ENCODE data around the gene ZBTB32. TPM values are rescaled to one million over a fixed set of nuclear protein-coding genes. Genes with fewer than 3 reads are reported as not detected.

The ZBTB32 gene
- total RNA-seq, 1 experiment from 2014 or later, result not detected

DNA sequence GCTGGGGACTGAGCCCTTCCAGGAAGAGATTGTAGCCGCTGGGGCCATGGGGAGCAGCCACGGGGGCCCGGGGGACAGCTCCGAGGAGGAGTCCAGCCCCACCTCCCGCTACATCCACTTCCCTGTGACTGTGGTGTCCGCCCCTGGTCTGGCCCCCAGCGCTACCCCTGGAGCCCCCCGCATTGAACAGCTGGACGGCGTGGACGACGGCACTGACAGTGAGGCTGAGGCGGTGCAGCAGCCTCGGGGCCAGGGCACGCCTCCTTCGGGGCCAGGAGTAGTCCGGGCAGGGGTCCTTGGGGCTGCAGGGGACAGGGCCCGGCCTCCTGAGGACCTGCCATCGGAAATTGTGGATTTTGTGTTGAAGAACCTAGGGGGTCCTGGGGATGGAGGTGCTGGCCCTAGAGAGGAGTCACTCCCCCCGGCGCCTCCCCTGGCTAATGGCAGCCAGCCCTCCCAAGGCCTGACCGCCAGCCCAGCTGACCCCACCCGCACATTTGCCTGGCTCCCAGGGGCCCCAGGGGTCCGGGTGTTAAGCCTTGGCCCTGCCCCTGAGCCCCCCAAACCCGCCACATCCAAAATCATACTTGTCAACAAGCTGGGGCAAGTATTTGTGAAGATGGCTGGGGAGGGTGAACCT lies 28.3 kb downstream of the ZBTB32 start:
- H4K20me1 ChIP-seq (ENCODE audit: insufficient read depth), result no peaks in the 10 kb centered on the region
- no peaks in the 10 kb centered on the region for H3K27me3 ChIP-seq (ENCODE audit: insufficient read depth, low read length)
- no peak overlapping the region for H3K9ac ChIP-seq (ENCODE audit: low read length)
- no TSS peak for BruUV-seq (replicated peaks)
- intact Hi-C loops (cut with micrococcal nuclease), result no loop called here
- H3K4me1 ChIP-seq (ENCODE audit: control insufficient read depth in 1 of 2, insufficient read depth in 2 of 2, low read length in 2 of 2), result no peaks in the 10 kb centered on the region
- H3K4me2 ChIP-seq (ENCODE audit: low read length), result no peak overlapping the region
- DNase-seq (ENCODE audit: low read depth, low spot score) (no peak), ATAC-seq (no peak)
- H3K79me2 ChIP-seq (ENCODE audit: insufficient read depth, low read length), result no peaks in the 10 kb centered on the region
- POLR2A ChIA-PET, result no interaction called here
- TF ChIP-seq CBX3 (IDR thresholded peaks at IDR 0.05; ENCODE audit: low read depth) (no peak), ZNF274 (IDR thresholded peaks at IDR 0.05; ENCODE audit: low read depth, low read length) (no peak), POLR2AphosphoS5 (IDR thresholded peaks at IDR 0.05; ENCODE audit: low read depth, low read length) (no peak), POLR2A (IDR thresholded peaks at IDR 0.05; ENCODE audit: borderline replicate concordance, extremely low read depth, insufficient read depth, insufficient read length) (no peak), SRF (IDR thresholded peaks at IDR 0.05; ENCODE audit: low read depth) (no peak), JUND (IDR thresholded peaks at IDR 0.05) (no peak), RAD21 (IDR thresholded peaks at IDR 0.05; ENCODE audit: low read depth) (no peak)
- TF ChIP-seq, protein P1, sequence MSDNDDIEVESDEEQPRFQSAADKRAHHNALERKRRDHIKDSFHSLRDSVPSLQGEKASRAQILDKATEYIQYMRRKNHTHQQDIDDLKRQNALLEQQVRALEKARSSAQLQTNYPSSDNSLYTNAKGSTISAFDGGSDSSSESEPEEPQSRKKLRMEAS (IDR thresholded peaks at IDR 0.05), result no peak
- TF ChIP-seq, protein P2, sequence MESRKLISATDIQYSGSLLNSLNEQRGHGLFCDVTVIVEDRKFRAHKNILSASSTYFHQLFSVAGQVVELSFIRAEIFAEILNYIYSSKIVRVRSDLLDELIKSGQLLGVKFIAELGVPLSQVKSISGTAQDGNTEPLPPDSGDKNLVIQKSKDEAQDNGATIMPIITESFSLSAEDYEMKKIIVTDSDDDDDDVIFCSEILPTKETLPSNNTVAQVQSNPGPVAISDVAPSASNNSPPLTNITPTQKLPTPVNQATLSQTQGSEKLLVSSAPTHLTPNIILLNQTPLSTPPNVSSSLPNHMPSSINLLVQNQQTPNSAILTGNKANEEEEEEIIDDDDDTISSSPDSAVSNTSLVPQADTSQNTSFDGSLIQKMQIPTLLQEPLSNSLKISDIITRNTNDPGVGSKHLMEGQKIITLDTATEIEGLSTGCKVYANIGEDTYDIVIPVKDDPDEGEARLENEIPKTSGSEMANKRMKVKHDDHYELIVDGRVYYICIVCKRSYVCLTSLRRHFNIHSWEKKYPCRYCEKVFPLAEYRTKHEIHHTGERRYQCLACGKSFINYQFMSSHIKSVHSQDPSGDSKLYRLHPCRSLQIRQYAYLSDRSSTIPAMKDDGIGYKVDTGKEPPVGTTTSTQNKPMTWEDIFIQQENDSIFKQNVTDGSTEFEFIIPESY (IDR thresholded peaks at IDR 0.05; ENCODE audit: extremely low read depth, insufficient replicate concordance, low read length), result no peak
- CTCF ChIA-PET, result no interaction called here
- no peak overlapping the region for H3K4me3 ChIP-seq (replicated peaks in 1 of 2; ENCODE audit: low read depth in 1 of 2, low read length in 2 of 2)
- no peak overlapping the region for H3K27ac ChIP-seq (ENCODE audit: low read depth, low read length)
- H3K36me3 ChIP-seq (ENCODE audit: control insufficient read depth in 1 of 2, insufficient read depth in 2 of 2, low read length in 2 of 2), result peaks cover 41 to 54% of the 10 kb centered on the region in 2 experiments
- H3K9me2 ChIP-seq (ENCODE audit: insufficient read depth), result no peaks in the 10 kb centered on the region
- H3K9me3 ChIP-seq (ENCODE audit: control insufficient read depth in 1 of 2, insufficient read depth in 1 of 2, low read depth in 1 of 2, low read length in 2 of 2), result no peaks in the 10 kb centered on the region
- no peak overlapping the region for H2AFZ ChIP-seq (ENCODE audit: low read depth, low read length, poor library complexity, severe bottlenecking)
- RAD21 ChIA-PET (ENCODE audit: low non-redundant PET in 1 of 2, low total read pairs in 2 of 2, uncharacterized antibody in 2 of 2, unreplicated experiment in 2 of 2), result no interaction called here

All from HCT116 (cell line).